Measurements from ENCODE around the gene FXYD2. TPM values are rescaled to one million over a fixed set of nuclear protein-coding genes. Genes with fewer than 3 reads are reported as not detected.

FXYD2 gene
- total RNA-seq, 3 donors from 2014 or later: 1.2 to 9.1 (median 1.5) TPM

- intact Hi-C loops (cut with DNase I, micrococcal nuclease): loop anchor here in 1 of 2 donors (10.0 kb wide), 1 partner anchor 134 kb away; no protein-coding TSS in a partner anchor
- DNase-seq (peak in 1 of 3 donors; percentile 19), ATAC-seq (no peak)
- Histone ChIP-seq H3K4me1 (ENCODE audit: low read depth) (peaks cover 42% of the 10 kb centered on the region), H3K4me3 (no peak overlapping the region), H3K9me3 (no peaks in the 10 kb centered on the region), H3K36me3 (ENCODE audit: low read depth) (no peaks in the 10 kb centered on the region)
- no peak for TF ChIP-seq CTCF (IDR thresholded peaks at IDR 0.05)
These were observed 4.0 kb downstream of the FXYD2 start for GRCh38 chr11:117820516-117820915.

- TF ChIP-seq CTCF (IDR thresholded peaks at IDR 0.05): no peak
- no peaks in the 10 kb centered on the region for H3K36me3 ChIP-seq (ENCODE audit: low read depth)
- no peak overlapping the region for H3K4me3 ChIP-seq
- intact Hi-C loops (cut with DNase I, micrococcal nuclease): loop anchor here in 1 of 2 donors (10.0 kb wide), 1 partner anchor 135 kb away; no protein-coding TSS in a partner anchor
- H3K9me3 ChIP-seq: no peaks in the 10 kb centered on the region
- peaks cover 45% of the 10 kb centered on the region for H3K4me1 ChIP-seq (ENCODE audit: low read depth)
- DNase-seq (peak; percentile 68 to 80 (median 77)), ATAC-seq (peak; percentile 60)
These were observed 4.5 kb downstream of the FXYD2 start for GRCh38 chr11:117820071-117820470.

GRCh38 chr11:117819096-117820040 lies 5.2 kb downstream of the FXYD2 start:
- DNase-seq: peak; percentile 71 to 86 (median 84)
- H3K4me1 ChIP-seq (ENCODE audit: low read depth): peaks cover 48% of the 10 kb centered on the region
- intact Hi-C loops (cut with DNase I, micrococcal nuclease): loop anchor here (5.0 to 10.0 kb wide), 3 partner anchors 135 to 397 kb away; no protein-coding TSS in a partner anchor

GRCh38 chr11:117818041-117818873 lies 6.3 kb downstream of the FXYD2 start:
- Histone ChIP-seq H3K4me3 (no peak overlapping the region), H3K36me3 (ENCODE audit: low read depth) (no peaks in the 10 kb centered on the region), H3K4me1 (ENCODE audit: low read depth) (peaks cover 56% of the 10 kb centered on the region), H3K9me3 (no peaks in the 10 kb centered on the region)
- intact Hi-C loops (cut with DNase I, micrococcal nuclease): loop anchor here (5.0 kb wide), 2 partner anchors 391 to 396 kb away; no protein-coding TSS in a partner anchor
- no peak for TF ChIP-seq CTCF (IDR thresholded peaks at IDR 0.05)
- ATAC-seq: no peak
- DNase-seq: peak in 1 of 3 donors; percentile 34

More at GRCh38 chr11:117819096-117820040, 5.2 kb downstream of the FXYD2 start:
- peak; percentile 36 for ATAC-seq
- H3K9me3 ChIP-seq: no peaks in the 10 kb centered on the region
- no peaks in the 10 kb centered on the region for H3K36me3 ChIP-seq (ENCODE audit: low read depth)
- no peak overlapping the region for H3K4me3 ChIP-seq
- peak; percentile 29 for TF ChIP-seq CTCF (IDR thresholded peaks at IDR 0.05)

GRCh38 chr11:117817368-117818040 lies 7.0 kb downstream of the FXYD2 start:
- H3K9me3 ChIP-seq: no peaks in the 10 kb centered on the region
- H3K4me3 ChIP-seq: no peak overlapping the region
- intact Hi-C loops (cut with DNase I, micrococcal nuclease): loop anchor here (5.0 kb wide), 2 partner anchors 390 to 395 kb away; no protein-coding TSS in a partner anchor
- H3K4me1 ChIP-seq (ENCODE audit: low read depth): peaks cover 56% of the 10 kb centered on the region
- no peaks in the 10 kb centered on the region for H3K36me3 ChIP-seq (ENCODE audit: low read depth)
- TF ChIP-seq CTCF (IDR thresholded peaks at IDR 0.05): peak; percentile 99
- ATAC-seq: peak; percentile 52
- DNase-seq: peak; percentile 81 to 90 (median 89)

Data from mucosa of descending colon (tissue), 3 donors.